ENCODE results near the gene ELOVL7.

The ELOVL7 gene

GRCh38 chr5:60710362-60710761 lies 133.7 kb downstream of the ELOVL7 start:
- no peak for FAIRE-seq

GRCh38 chr5:60705144-60705543 lies 138.9 kb downstream of the ELOVL7 start:
- no peak for FAIRE-seq

- no peak for FAIRE-seq
Measured at GRCh38 chr5:60703944-60704343, 140.1 kb downstream of the ELOVL7 start.
